GM12891 (cell line): ENCODE data around the gene NUDT8.

Experiments used
- PAX5 ChIP-seq: IDR thresholded peaks from 2 replicates; pipeline ENCODE4 v1.6.1; 2011; ENCODE audit warnings: low read length, moderate library complexity, mild to moderate bottlenecking; ENCODE audit not compliant: insufficient read depth, severe bottlenecking
- POLR2A ChIP-seq: IDR thresholded peaks from 2 replicates; pipeline ENCODE4 v1.6.1; 2011; ENCODE audit warnings: low read depth, low read length, control low read depth
- POLR2AphosphoS5 ChIP-seq: IDR thresholded peaks from 2 replicates; pipeline ENCODE4 v1.6.1; 2011; ENCODE audit warnings: low read depth, low read length, control low read depth
- POU2F2 ChIP-seq: IDR thresholded peaks from 2 replicates; pipeline ENCODE4 v1.6.1; 2011; ENCODE audit warnings: low read depth, mild to moderate bottlenecking, control low read depth, low read length, moderate library complexity
- SPI1 ChIP-seq: IDR thresholded peaks from 2 replicates; pipeline ENCODE4 v1.6.1; 2011; ENCODE audit warnings: low read depth, low read length, control low read depth
- TAF1 ChIP-seq: IDR thresholded peaks from 2 replicates; pipeline ENCODE4 v1.6.1; 2011; ENCODE audit warnings: low read depth, low read length, control low read depth

GRCh38 chr11:67594480-67594879 is 35.3 kb downstream of the NUDT8 start:
- no peak for TF ChIP-seq TAF1
- no peak for TF ChIP-seq POLR2AphosphoS5
- no peak for TF ChIP-seq POLR2A
- TF ChIP-seq SPI1, result no peak
- TF ChIP-seq PAX5, result no peak
- TF ChIP-seq POU2F2, result no peak
